ENCODE data around the gene ZSWIM9.

The ZSWIM9 gene

DNA sequence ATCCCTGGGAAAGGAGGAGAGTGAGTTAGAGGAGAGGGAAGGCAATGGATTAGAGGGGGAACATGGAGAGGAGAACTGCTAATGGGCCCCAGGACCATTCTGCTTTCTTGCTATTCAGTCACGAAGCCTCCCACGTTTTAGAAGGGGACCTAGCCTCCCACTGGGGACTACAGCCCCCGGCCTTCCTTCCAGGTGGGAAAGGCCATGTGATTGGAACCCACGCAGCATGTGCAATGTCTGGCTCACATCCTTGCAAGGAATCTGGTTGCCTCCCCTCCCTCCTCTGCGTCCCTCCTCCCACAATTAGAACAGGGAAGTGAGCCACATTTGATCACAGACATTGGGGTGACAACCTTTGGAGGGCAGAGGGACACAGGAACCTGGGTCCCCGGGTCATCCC is 37.4 kb upstream of the ZSWIM9 start:
- DNase-seq (ENCODE audit: low read depth) = no peak
- TF ChIP-seq, protein P1, sequence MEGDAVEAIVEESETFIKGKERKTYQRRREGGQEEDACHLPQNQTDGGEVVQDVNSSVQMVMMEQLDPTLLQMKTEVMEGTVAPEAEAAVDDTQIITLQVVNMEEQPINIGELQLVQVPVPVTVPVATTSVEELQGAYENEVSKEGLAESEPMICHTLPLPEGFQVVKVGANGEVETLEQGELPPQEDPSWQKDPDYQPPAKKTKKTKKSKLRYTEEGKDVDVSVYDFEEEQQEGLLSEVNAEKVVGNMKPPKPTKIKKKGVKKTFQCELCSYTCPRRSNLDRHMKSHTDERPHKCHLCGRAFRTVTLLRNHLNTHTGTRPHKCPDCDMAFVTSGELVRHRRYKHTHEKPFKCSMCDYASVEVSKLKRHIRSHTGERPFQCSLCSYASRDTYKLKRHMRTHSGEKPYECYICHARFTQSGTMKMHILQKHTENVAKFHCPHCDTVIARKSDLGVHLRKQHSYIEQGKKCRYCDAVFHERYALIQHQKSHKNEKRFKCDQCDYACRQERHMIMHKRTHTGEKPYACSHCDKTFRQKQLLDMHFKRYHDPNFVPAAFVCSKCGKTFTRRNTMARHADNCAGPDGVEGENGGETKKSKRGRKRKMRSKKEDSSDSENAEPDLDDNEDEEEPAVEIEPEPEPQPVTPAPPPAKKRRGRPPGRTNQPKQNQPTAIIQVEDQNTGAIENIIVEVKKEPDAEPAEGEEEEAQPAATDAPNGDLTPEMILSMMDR (IDR thresholded peaks at IDR 0.05; ENCODE audit: control insufficient read depth, insufficient read depth, low read depth, low read length, missing control alignments) = no peak
- no peak overlapping the region for H3K4me3 ChIP-seq (ENCODE audit: control insufficient read depth, low read depth, low read length)

DNA sequence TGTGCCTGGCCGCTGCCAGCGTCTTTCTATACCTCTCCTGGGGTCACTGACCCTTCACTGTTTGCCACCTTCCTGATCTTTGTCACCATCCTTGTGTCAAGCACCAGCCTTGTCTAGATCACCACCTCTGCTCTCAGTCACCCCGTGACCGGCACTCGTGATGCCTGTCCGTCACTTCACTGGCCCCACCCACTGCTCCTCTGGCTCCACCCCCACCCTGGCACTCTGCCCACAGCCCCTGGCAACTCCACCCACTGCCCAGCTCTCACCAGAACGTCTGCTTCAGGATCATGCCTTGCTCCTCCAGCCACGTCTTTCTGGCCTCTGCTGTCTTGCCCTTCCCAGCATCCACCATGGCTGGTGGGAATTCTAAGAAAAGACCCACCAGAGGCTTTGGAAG is 35.1 kb upstream of the ZSWIM9 start:
- DNase-seq (ENCODE audit: low read depth) = no peak
- TF ChIP-seq, protein P1 (IDR thresholded peaks at IDR 0.05; ENCODE audit: control insufficient read depth, insufficient read depth, low read depth, low read length, missing control alignments) = no peak
- no peak overlapping the region for H3K4me3 ChIP-seq (ENCODE audit: control insufficient read depth, low read depth, low read length)

DNA sequence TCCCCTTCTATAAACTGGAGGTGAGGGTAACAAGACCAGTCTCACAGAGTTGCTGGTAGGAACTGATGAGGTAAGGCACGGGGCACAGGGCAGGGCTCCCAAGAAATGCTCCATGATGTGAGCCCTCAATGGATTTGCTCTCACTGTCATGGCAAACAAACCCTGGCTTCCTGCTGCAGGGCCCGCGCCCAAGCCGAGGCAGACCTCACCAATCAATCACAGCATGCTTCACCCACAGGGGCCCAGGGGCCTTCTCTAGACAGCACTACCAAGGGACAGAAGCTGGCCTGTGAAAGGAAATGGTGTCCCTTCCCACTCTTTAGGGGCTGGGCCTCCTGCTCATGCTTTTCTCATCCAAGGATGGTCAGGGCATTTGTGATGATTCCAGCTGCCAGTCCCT is 33.9 kb upstream of the ZSWIM9 start:
- TF ChIP-seq, protein P1 (IDR thresholded peaks at IDR 0.05; ENCODE audit: control insufficient read depth, insufficient read depth, low read depth, low read length, missing control alignments) = no peak
- no peak for DNase-seq (ENCODE audit: low read depth)
- H3K4me3 ChIP-seq (ENCODE audit: control insufficient read depth, low read depth, low read length) = no peak overlapping the region

DNA sequence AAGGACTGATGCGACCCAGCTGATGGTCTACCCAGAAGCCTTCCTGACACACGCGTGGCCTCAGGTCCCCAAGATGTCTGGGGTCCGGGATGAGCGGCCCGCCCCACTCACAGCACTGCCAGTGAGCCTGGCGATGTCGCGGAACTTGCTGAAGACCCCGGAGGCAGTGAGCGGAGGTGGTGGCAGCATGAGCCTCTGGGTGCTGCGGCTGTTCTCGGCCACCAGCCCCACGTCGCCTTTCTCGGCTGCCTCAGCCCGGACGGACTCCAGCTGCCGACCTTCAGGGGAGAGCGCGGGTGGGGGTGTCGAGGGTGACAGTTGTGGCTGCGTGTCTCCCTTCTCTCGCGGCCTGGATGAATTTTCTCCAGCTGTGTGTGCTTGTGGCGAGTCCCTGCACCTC is 33.1 kb upstream of the ZSWIM9 start:
- H3K4me3 ChIP-seq (ENCODE audit: control insufficient read depth, low read depth, low read length) = no peak overlapping the region
- no peak for DNase-seq (ENCODE audit: low read depth)
- TF ChIP-seq, protein P1 (IDR thresholded peaks at IDR 0.05; ENCODE audit: control insufficient read depth, insufficient read depth, low read depth, low read length, missing control alignments) = no peak

- H3K4me3 ChIP-seq (ENCODE audit: control insufficient read depth, low read depth, low read length) = no peak overlapping the region
- TF ChIP-seq, protein P1 (IDR thresholded peaks at IDR 0.05; ENCODE audit: control insufficient read depth, insufficient read depth, low read depth, low read length, missing control alignments) = no peak
- DNase-seq (ENCODE audit: low read depth) = no peak
These were observed 31.4 kb upstream of the ZSWIM9 start for GRCh38 chr19:48139053-48139452.

- TF ChIP-seq, protein P1 (IDR thresholded peaks at IDR 0.05; ENCODE audit: control insufficient read depth, insufficient read depth, low read depth, low read length, missing control alignments) = no peak
- no peak overlapping the region for H3K4me3 ChIP-seq (ENCODE audit: control insufficient read depth, low read depth, low read length)
- no peak for DNase-seq (ENCODE audit: low read depth)
These were observed 22.8 kb upstream of the ZSWIM9 start for GRCh38 chr19:48147597-48148175.

- TF ChIP-seq, protein P1 (IDR thresholded peaks at IDR 0.05; ENCODE audit: control insufficient read depth, insufficient read depth, low read depth, low read length, missing control alignments) = no peak
- H3K4me3 ChIP-seq (ENCODE audit: control insufficient read depth, low read depth, low read length) = no peak overlapping the region
- DNase-seq (ENCODE audit: low read depth) = no peak
These were observed 21.9 kb upstream of the ZSWIM9 start for GRCh38 chr19:48148576-48148975.

Data from AG09309 (cell line).